IMR-90 (cell line): ENCODE results near the gene PRR29. TPM values are rescaled to one million over a fixed set of nuclear protein-coding genes. Genes with fewer than 3 reads are reported as not detected.

Source experiments
- ATAC-seq: fragments of 200-7000 bp; cut with Tn5 transposase; 2 replicates; pipeline ENCODE4 v1.9.1; 2020; ENCODE audit warnings: low read depth, mild to moderate bottlenecking, moderate library complexity
- BruUV-seq: library from RNA; stranded (reverse); fragments of 400-500 nt; replicated peaks from 2 replicates; lab custom pipeline; 2021; lab: Mats Ljungman, UMichigan
- CTCF ChIA-PET: fragments of 300-600 bp; formaldehyde crosslinking; extraction: SDS; loops from one replicate; lab custom pipeline; 2021; ENCODE audit warnings: antibody characterized with exemption; lab: Yijun Ruan, JAX
- POLR2A ChIA-PET: fragments of 300-600 bp; sonication (Branson Sonifier 250); formaldehyde crosslinking; loops from one replicate; lab custom pipeline; 2022; ENCODE audit warnings: antibody characterized with exemption; ENCODE audit not compliant: unreplicated experiment; lab: Charles Lee
- DNase-seq: peaks from one replicate; pipeline ENCODE4 v3.0.0; 2013
- H2AFZ ChIP-seq: replicated peaks from 2 replicates; pipeline ENCODE3; 2013; ENCODE audit warnings: low read length, mild to moderate bottlenecking; ENCODE audit not compliant: poor library complexity
- H2AK5ac ChIP-seq: 2 replicates; pipeline ENCODE4 v1.6.1; 2013; ENCODE audit warnings: low read depth, low read length, inconsistent platforms
- H2AK9ac ChIP-seq: replicated peaks from 2 replicates; pipeline ENCODE3; 2013; ENCODE audit warnings: mild to moderate bottlenecking, low read depth, low read length, moderate library complexity; ENCODE audit not compliant: poor library complexity
- H2BK120ac ChIP-seq: 2 replicates; pipeline ENCODE4 v1.6.1; 2013; ENCODE audit warnings: low read depth, low read length, inconsistent platforms
- H2BK15ac ChIP-seq: 3 replicates; pipeline ENCODE4 v1.6.1; 2013; ENCODE audit warnings: low read depth, low read length, inconsistent platforms
- H2BK20ac ChIP-seq: 2 replicates; pipeline ENCODE4 v1.6.1; 2013; ENCODE audit warnings: low read depth, mild to moderate bottlenecking, inconsistent platforms, low read length, moderate library complexity
- H2BK5ac ChIP-seq: 2 replicates; pipeline ENCODE4 v1.6.1; 2013; ENCODE audit warnings: mild to moderate bottlenecking, low read depth, low read length, inconsistent platforms; ENCODE audit not compliant: poor library complexity, severe bottlenecking
- H3K14ac ChIP-seq: replicated peaks from 2 replicates; pipeline ENCODE4 v1.6.1; 2013; ENCODE audit warnings: low read depth, low read length, inconsistent platforms
- H3K18ac ChIP-seq: 2 replicates; pipeline ENCODE4 v1.6.1; 2013; ENCODE audit warnings: low read depth, low read length, control low read depth
- H3K23ac ChIP-seq: 2 replicates; pipeline ENCODE4 v1.6.1; 2013; ENCODE audit warnings: low read depth, low read length, inconsistent platforms
- H3K27ac ChIP-seq: 2 replicates; pipeline ENCODE4 v1.5.1; 2013; ENCODE audit warnings: mild to moderate bottlenecking, control low read depth, low read length; ENCODE audit not compliant: insufficient read depth
- H3K27me3 ChIP-seq: 2 replicates; pipeline ENCODE4 v1.6.1; 2013; ENCODE audit warnings: low read length; ENCODE audit not compliant: control insufficient read depth, insufficient read depth
- H3K36me3 ChIP-seq: 2 replicates; pipeline ENCODE4 v1.6.1; 2013; ENCODE audit warnings: low read length, mixed read lengths; ENCODE audit not compliant: control insufficient read depth, insufficient read depth
- H3K4ac ChIP-seq: 2 replicates; pipeline ENCODE4 v1.6.1; 2013; ENCODE audit warnings: low read depth, low read length, inconsistent platforms
- H3K4me1 ChIP-seq: 2 replicates; pipeline ENCODE4 v1.6.1; 2013; ENCODE audit warnings: low read length, mixed read lengths; ENCODE audit not compliant: control insufficient read depth, insufficient read depth
- H3K4me2 ChIP-seq: 2 replicates; pipeline ENCODE4 v1.6.1; 2013; ENCODE audit warnings: low read depth, mild to moderate bottlenecking, control low read depth, low read length, moderate library complexity
- H3K4me3 ChIP-seq: 2 replicates; pipeline ENCODE4 v1.5.1; 2013; ENCODE audit warnings: low read depth, mild to moderate bottlenecking, control low read depth, low read length, moderate library complexity; ENCODE audit not compliant: insufficient read depth
- H3K56ac ChIP-seq: 2 replicates; pipeline ENCODE4 v1.6.1; 2013; ENCODE audit warnings: low read length, inconsistent platforms; ENCODE audit not compliant: insufficient read depth; ENCODE audit errors: extremely low read depth
- H3K79me1 ChIP-seq, 2 experiments: 2 replicates each; pipeline ENCODE4 v1.6.1; 2013; ENCODE audit warnings: low read length in 2 of 2, inconsistent platforms in 1 of 2, low read depth in 1 of 2
- H3K9ac ChIP-seq: 2 replicates; pipeline ENCODE4 v1.6.1; 2013; ENCODE audit warnings: low read depth, low read length, control low read depth
- H3K9me1 ChIP-seq: 2 replicates; pipeline ENCODE4 v1.6.1; 2013; ENCODE audit warnings: low read length, inconsistent platforms; ENCODE audit not compliant: insufficient read depth
- H3K9me3 ChIP-seq: 2 replicates; pipeline ENCODE4 v1.6.1; 2013; ENCODE audit warnings: low read length; ENCODE audit not compliant: control insufficient read depth, insufficient read depth
- H4K20me1 ChIP-seq: 2 replicates; pipeline ENCODE4 v1.6.1; 2013; ENCODE audit warnings: low read length, inconsistent platforms; ENCODE audit not compliant: insufficient read depth
- H4K5ac ChIP-seq: 2 replicates; pipeline ENCODE4 v1.6.1; 2013; ENCODE audit warnings: mild to moderate bottlenecking, low read depth, low read length, control low read depth
- H4K8ac ChIP-seq, 2 experiments: 2 replicates each; pipeline ENCODE4 v1.6.1; 2013; ENCODE audit warnings: low read depth in 2 of 2, low read length in 2 of 2, control low read depth in 1 of 2, inconsistent platforms in 1 of 2
- H4K91ac ChIP-seq: 2 replicates; pipeline ENCODE4 v1.6.1; 2013; ENCODE audit warnings: low read depth, low read length, inconsistent platforms; ENCODE audit not compliant: insufficient read depth
- MAZ ChIP-seq: IDR thresholded peaks from 2 replicates; pipeline ENCODE4 v1.6.1; 2012; ENCODE audit warnings: low read depth, mild to moderate bottlenecking, low read length, improper control_type of control experiment, moderate library complexity, borderline replicate concordance
- WGBS, 2 experiments: methylation state at CpG; one replicate each; pipeline versions ENCODE4 v1.1.5 to v1.1.7; 2013; ENCODE audit warnings: missing lambda C conversion rate in 2 of 2; ENCODE audit not compliant: insufficient read length in 1 of 2; ENCODE audit errors: extremely low coverage in 2 of 2; 5-methylcytosine and 5-hydroxymethylcytosine counted together
- dilution Hi-C: fragments of 300-500 bp; cut with HindIII; formaldehyde crosslinking; loops from one replicate; pipeline ENCODE4 v1.14.3; 2018; ENCODE audit warnings: low sequenced_read_pairs; ENCODE audit not compliant: unreplicated experiment
- in situ Hi-C: fragments of 300-500 bp; cut with MboI; formaldehyde crosslinking; loops from 3 replicates; pipeline ENCODE4 v1.14.3; 2019; ENCODE audit warnings: low sequenced_read_pairs, inconsistent platforms, mixed read lengths
- intact Hi-C: fragments of 100-400 bp; cut with micrococcal nuclease; formaldehyde crosslinking; loops from 2 replicates; pipeline ENCODE4 v1.10.0; 2022
- polyA plus RNA-seq, 3 experiments: library from polyadenylated mRNA; depleted of rRNA; stranded (reverse); fragments of >200 nt; gene quantifications; 2 replicates each; pipeline ENCODE4 v1.2.3, GENCODE V29; 2012; ENCODE audit warnings: low replicate concordance in 1 of 3
- total RNA-seq: library from RNA; depleted of rRNA; stranded (reverse); fragments of >200 nt; gene quantifications from 2 replicates; pipeline ENCODE4 v1.2.3, GENCODE V29; 2012
- TF ChIP-seq, protein P1 (sequence below): fragments of 150-350 bp; IDR thresholded peaks from 2 replicates; pipeline ENCODE4 v1.6.1; 2017; ENCODE audit warnings: mild to moderate bottlenecking, antibody characterized with exemption, low read length, low read depth

Gene PRR29
- total and polyA plus RNA-seq, 2 of the 4 experiments (the other 2 are of a cell fraction), result under 0.01 to 0.17 TPM

DNA sequence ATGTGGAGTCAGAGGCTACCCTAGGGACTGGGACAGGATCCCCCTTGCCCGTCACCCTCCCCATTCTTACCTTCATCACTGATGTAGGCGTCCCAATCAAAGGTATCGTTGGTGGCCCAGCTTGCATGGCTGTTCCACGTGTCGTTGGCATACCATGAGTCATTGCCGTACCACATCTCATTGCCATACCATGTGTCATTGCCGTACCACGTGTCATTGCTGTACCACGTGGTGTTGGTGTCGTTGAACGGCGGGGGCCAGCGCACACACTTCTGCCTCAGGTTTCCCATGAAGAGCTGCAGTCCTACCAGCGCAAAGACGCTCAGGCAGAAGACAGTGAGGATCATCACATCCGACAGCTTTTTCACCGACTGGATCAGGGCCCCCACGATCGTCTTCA lies 30.2 kb upstream of the PRR29 start:
- no peaks in the 10 kb centered on the region for H3K79me1 ChIP-seq
- H3K4me1 ChIP-seq, result no peaks in the 10 kb centered on the region
- H3K9me1 ChIP-seq, result 0 out of 2 replicates have a peak, but pooled peaks cover 3% of the 10 kb centered on the region
- H2AK9ac ChIP-seq, result no peak overlapping the region
- BruUV-seq, result no TSS peak
- H3K27ac ChIP-seq, result no peak overlapping the region
- H3K18ac ChIP-seq, result no peak overlapping the region
- ChIA-PET POLR2A (no interaction called here), CTCF (interaction anchor here (1.0 kb wide), 1 partner anchor 21 kb away, joined by 3 read pairs; no protein-coding TSS in a partner anchor)
- H2AK5ac ChIP-seq, result no peak overlapping the region
- no peak overlapping the region for H2BK120ac ChIP-seq
- H4K8ac ChIP-seq, result no peak overlapping the region
- H3K9me3 ChIP-seq, result no peaks in the 10 kb centered on the region
- DNase-seq (peak; percentile 8), ATAC-seq (no peak)
- H3K56ac ChIP-seq, result no peak overlapping the region
- H2AFZ ChIP-seq, result no peak overlapping the region
- no peak overlapping the region for H3K9ac ChIP-seq
- no peak overlapping the region for H2BK15ac ChIP-seq
- WGBS, 2 experiments, result 84% methylated on average over 17 of the region's 19 CpGs; no CpG with 5 or more reads in 1 of the 2 experiments
- in situ Hi-C loops, result no loop called here
- dilution Hi-C loops, result no loop called here
- no peak overlapping the region for H2BK5ac ChIP-seq
- TF ChIP-seq, protein P1, sequence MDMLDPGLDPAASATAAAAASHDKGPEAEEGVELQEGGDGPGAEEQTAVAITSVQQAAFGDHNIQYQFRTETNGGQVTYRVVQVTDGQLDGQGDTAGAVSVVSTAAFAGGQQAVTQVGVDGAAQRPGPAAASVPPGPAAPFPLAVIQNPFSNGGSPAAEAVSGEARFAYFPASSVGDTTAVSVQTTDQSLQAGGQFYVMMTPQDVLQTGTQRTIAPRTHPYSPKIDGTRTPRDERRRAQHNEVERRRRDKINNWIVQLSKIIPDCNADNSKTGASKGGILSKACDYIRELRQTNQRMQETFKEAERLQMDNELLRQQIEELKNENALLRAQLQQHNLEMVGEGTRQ, result peak; percentile 51; the same call in 1 of the 2 replicates
- TF ChIP-seq MAZ, result no peak
- no peak overlapping the region for H3K14ac ChIP-seq
- no peaks in the 10 kb centered on the region for H4K20me1 ChIP-seq
- H3K27me3 ChIP-seq, result peaks cover 26% of the 10 kb centered on the region
- intact Hi-C loops, result no loop called here
- H3K4me2 ChIP-seq, result no peak overlapping the region
- H3K4me3 ChIP-seq, result no peak overlapping the region
- H4K91ac ChIP-seq, result no peak overlapping the region
- no peak overlapping the region for H3K23ac ChIP-seq
- no peak overlapping the region for H2BK20ac ChIP-seq
- H3K36me3 ChIP-seq, result no peaks in the 10 kb centered on the region
- no peak overlapping the region for H4K5ac ChIP-seq
- no peak overlapping the region for H3K4ac ChIP-seq
